HFFc6 (cell line): ENCODE results near the gene SLC34A3. TPM values are rescaled to one million over a fixed set of nuclear protein-coding genes. Genes with fewer than 3 reads are reported as not detected.

Experiments used
- DNase-seq: peaks from one replicate; pipeline ENCODE4 v3.0.0-alpha.2; 2018
- H3K27ac Mint-ChIP-seq: 2 replicates; pipeline ENCODE4 v1.8.0; 2020; ENCODE audit warnings: mild to moderate bottlenecking, mixed read lengths
- H3K27me3 Mint-ChIP-seq: 2 replicates; pipeline ENCODE4 v1.8.0; 2021; ENCODE audit warnings: mild to moderate bottlenecking, moderate library complexity, mixed read lengths; ENCODE audit not compliant: insufficient read depth
- H3K36me3 Mint-ChIP-seq: 2 replicates; pipeline ENCODE4 v1.8.0; 2021; ENCODE audit warnings: low read depth, mixed read lengths
- H3K4me1 Mint-ChIP-seq: 2 replicates; pipeline ENCODE4 v1.8.0; 2020; ENCODE audit warnings: low read depth, mixed read lengths
- H3K4me3 Mint-ChIP-seq: 2 replicates; pipeline ENCODE4 v1.8.0; 2020; ENCODE audit warnings: mild to moderate bottlenecking, moderate library complexity, mixed read lengths
- H3K9me3 Mint-ChIP-seq: 2 replicates; pipeline ENCODE4 v1.8.0; 2020; ENCODE audit warnings: mild to moderate bottlenecking, mixed read lengths
- total RNA-seq, 6 experiments: library from RNA; stranded (reverse); fragmentation: NEBNext Ultra II Directional; extraction: Animal tissue kit (Norgen Biotek cat#: 25700); gene quantifications; 2 replicates in 1 of 6; 3 replicates in 5 of 6; pipeline ENCODE4 v1.2.3, GENCODE V29; 2021
- TF ChIP-seq, protein P1 (sequence below): fragments of 200-600 bp; sonication (generic); IDR thresholded peaks from 2 replicates; pipeline ENCODE4 v1.5.0; 2021; ENCODE audit warnings: antibody characterized with exemption, mild to moderate bottlenecking

The SLC34A3 gene
- total RNA-seq, 6 experiments from 2014 or later = not detected

- peak overlapping the region; percentile 25; the same call in 1 of the 2 replicates for H3K4me3 Mint-ChIP-seq
- peak overlapping the region; percentile 83 for H3K27ac Mint-ChIP-seq
- DNase-seq = peak; percentile 75
- TF ChIP-seq, protein P1, sequence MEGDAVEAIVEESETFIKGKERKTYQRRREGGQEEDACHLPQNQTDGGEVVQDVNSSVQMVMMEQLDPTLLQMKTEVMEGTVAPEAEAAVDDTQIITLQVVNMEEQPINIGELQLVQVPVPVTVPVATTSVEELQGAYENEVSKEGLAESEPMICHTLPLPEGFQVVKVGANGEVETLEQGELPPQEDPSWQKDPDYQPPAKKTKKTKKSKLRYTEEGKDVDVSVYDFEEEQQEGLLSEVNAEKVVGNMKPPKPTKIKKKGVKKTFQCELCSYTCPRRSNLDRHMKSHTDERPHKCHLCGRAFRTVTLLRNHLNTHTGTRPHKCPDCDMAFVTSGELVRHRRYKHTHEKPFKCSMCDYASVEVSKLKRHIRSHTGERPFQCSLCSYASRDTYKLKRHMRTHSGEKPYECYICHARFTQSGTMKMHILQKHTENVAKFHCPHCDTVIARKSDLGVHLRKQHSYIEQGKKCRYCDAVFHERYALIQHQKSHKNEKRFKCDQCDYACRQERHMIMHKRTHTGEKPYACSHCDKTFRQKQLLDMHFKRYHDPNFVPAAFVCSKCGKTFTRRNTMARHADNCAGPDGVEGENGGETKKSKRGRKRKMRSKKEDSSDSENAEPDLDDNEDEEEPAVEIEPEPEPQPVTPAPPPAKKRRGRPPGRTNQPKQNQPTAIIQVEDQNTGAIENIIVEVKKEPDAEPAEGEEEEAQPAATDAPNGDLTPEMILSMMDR = no peak
- peaks cover 2% of the 10 kb centered on the region for H3K27me3 Mint-ChIP-seq
- no peaks in the 10 kb centered on the region for H3K9me3 Mint-ChIP-seq
- peaks cover 20% of the 10 kb centered on the region for H3K36me3 Mint-ChIP-seq
- H3K4me1 Mint-ChIP-seq = peaks cover 23% of the 10 kb centered on the region
Observed at GRCh38 chr9:137269231-137269772, 38.6 kb downstream of the SLC34A3 start.

DNA sequence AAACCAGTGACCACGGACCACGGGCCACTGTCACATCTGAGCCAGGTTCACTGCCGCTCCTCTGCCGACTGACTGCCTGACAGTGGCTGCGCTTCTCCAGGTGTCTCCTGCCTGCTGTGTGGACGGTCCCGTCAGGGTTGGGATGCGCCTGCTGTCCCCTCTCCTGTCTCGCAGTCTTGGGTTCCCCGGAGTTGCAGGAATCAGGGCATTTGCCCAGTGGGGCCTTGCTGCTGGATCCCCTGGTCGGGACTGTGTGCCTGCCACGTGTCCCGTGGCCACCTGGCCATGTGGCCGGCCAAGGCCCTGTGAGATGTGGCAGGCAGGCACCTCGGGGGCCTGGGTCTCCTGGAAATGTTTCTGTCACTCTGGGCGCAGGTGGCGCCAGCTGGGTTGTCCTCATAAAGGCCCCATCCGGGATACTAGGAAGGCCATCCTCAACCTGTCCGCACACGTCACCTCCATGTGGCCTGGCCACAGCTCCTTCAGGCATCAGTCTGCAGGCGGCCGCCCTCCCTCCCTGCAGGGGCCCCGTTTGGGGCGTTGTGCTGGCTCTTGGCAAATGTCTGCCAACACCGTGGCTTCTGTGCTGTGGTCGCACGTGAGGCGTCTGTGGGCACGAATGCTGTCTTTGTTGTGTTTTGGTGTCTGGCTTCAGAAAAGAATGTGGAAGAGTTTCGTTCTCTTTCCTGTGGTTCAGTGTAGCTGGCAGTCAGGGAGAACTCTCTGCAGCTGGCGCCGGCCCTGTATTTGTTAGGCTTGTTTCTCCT lies 40.4 kb downstream of the SLC34A3 start:
- Mint-ChIP-seq H3K27me3 (peaks cover 6% of the 10 kb centered on the region), H3K4me1 (peaks cover 31% of the 10 kb centered on the region), H3K27ac (no peak overlapping the region), H3K36me3 (peaks cover 20% of the 10 kb centered on the region), H3K9me3 (no peaks in the 10 kb centered on the region), H3K4me3 (no peak overlapping the region)
- TF ChIP-seq, protein P1 = no peak
- DNase-seq = no peak

DNA sequence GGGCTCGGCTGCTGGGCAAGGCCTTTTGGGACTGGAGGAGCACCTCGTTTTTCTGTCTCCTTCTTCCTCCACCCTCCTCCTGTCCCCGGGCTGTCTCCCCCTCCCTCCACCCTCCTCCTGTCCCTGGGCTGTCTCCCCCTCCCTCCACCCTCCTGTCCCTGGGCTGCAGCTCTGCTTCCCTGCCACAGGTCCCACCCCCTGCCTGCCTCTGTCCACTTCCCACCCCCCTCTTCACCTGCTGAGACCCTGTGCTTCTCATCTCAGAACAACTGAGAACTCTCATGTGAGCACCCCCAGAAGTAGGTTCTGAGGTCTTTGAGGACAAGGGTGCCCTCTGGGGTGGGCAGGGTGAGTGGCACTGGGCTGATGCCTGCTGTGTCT lies 41.0 kb downstream of the SLC34A3 start:
- Mint-ChIP-seq H3K9me3 (no peaks in the 10 kb centered on the region), H3K36me3 (peaks cover 20% of the 10 kb centered on the region), H3K27me3 (peaks cover 6% of the 10 kb centered on the region), H3K4me1 (peaks cover 34% of the 10 kb centered on the region), H3K4me3 (no peak overlapping the region), H3K27ac (no peak overlapping the region)
- DNase-seq = no peak
- TF ChIP-seq, protein P1 = no peak

- H3K27ac Mint-ChIP-seq = no peak overlapping the region
- DNase-seq = no peak
- H3K27me3 Mint-ChIP-seq = peaks cover 10% of the 10 kb centered on the region
- peaks cover 40% of the 10 kb centered on the region for H3K4me1 Mint-ChIP-seq
- no peak overlapping the region for H3K4me3 Mint-ChIP-seq
- TF ChIP-seq, protein P1 = no peak
- peaks cover 20% of the 10 kb centered on the region for H3K36me3 Mint-ChIP-seq
- no peaks in the 10 kb centered on the region for H3K9me3 Mint-ChIP-seq
Observed at GRCh38 chr9:137272241-137273094, 41.8 kb downstream of the SLC34A3 start.

GRCh38 chr9:137273095-137273490 lies 42.4 kb downstream of the SLC34A3 start:
- H3K4me3 Mint-ChIP-seq = no peak overlapping the region
- H3K27me3 Mint-ChIP-seq = peaks cover 10% of the 10 kb centered on the region
- TF ChIP-seq, protein P1 = no peak
- H3K9me3 Mint-ChIP-seq = no peaks in the 10 kb centered on the region
- peaks cover 34% of the 10 kb centered on the region for H3K4me1 Mint-ChIP-seq
- H3K36me3 Mint-ChIP-seq = peaks cover 20% of the 10 kb centered on the region
- DNase-seq = no peak
- no peak overlapping the region for H3K27ac Mint-ChIP-seq
